Fibroblast of lung (primary cell): Measurements from ENCODE around the gene CFAP20. TPM values are rescaled to one million over a fixed set of nuclear protein-coding genes. Genes with fewer than 3 reads are reported as not detected.

Experiments
- DNase-seq, 2 donors: peaks; one replicate each; pipeline versions ENCODE4 v3.0.0 to v3.0.0-alpha.2; 2010; ENCODE audit warnings: low read depth in 2 of 2
- H2AFZ ChIP-seq: 2 replicates; pipeline ENCODE4 v1.5.1; 2012; ENCODE audit warnings: low read length, control low read depth, inconsistent platforms
- H3K27ac ChIP-seq: 2 replicates; pipeline ENCODE4 v1.5.1; 2011; ENCODE audit warnings: low read length, control low read depth; ENCODE audit not compliant: insufficient read depth
- H3K27me3 ChIP-seq: 2 replicates; pipeline ENCODE4 v1.5.1; 2011; ENCODE audit warnings: mild to moderate bottlenecking, low read length; ENCODE audit not compliant: control insufficient read depth, insufficient read depth
- H3K36me3 ChIP-seq: 2 replicates; pipeline ENCODE4 v1.5.1; 2011; ENCODE audit warnings: low read length; ENCODE audit not compliant: control insufficient read depth, insufficient read depth
- H3K4me1 ChIP-seq: 2 replicates; pipeline ENCODE4 v1.5.1; 2011; ENCODE audit warnings: low read length; ENCODE audit not compliant: control insufficient read depth, insufficient read depth; ENCODE audit errors: extremely low read depth
- H3K4me2 ChIP-seq: 2 replicates; pipeline ENCODE4 v1.5.1; 2011; ENCODE audit warnings: low read length, control low read depth; ENCODE audit not compliant: insufficient read depth; ENCODE audit errors: extremely low read depth
- H3K4me3 ChIP-seq, 4 experiments: fragments of 200-600 bp in 1 of 4; sonication (generic) in 1 of 4; replicated peaks in 1 of 4; 2 replicates each; pipeline ENCODE4 v1.5.1; 2011 to 2016; ENCODE audit warnings: low read length in 4 of 4, low read depth in 3 of 4, mild to moderate bottlenecking in 3 of 4, control low read depth in 2 of 4, inconsistent platforms in 1 of 4, mixed read lengths in 1 of 4; ENCODE audit not compliant: insufficient read depth in 1 of 4; ENCODE audit errors: control extremely low read depth in 1 of 4
- H3K79me2 ChIP-seq: 2 replicates; pipeline ENCODE4 v1.5.1; 2012; ENCODE audit warnings: mild to moderate bottlenecking, low read length, inconsistent platforms; ENCODE audit not compliant: control insufficient read depth, insufficient read depth
- H3K9ac ChIP-seq: 2 replicates; pipeline ENCODE4 v1.5.1; 2011; ENCODE audit warnings: mild to moderate bottlenecking, low read length, control low read depth; ENCODE audit not compliant: insufficient read depth
- H3K9me3 ChIP-seq: 2 replicates; pipeline ENCODE4 v1.5.1; 2012; ENCODE audit warnings: low read depth, low read length; ENCODE audit not compliant: control insufficient read depth, insufficient read depth
- H4K20me1 ChIP-seq: 2 replicates; pipeline ENCODE4 v1.5.1; 2011; ENCODE audit warnings: low read length; ENCODE audit not compliant: control insufficient read depth, insufficient read depth; ENCODE audit errors: extremely low read depth
- CTCF ChIP-seq, 2 donors: IDR thresholded peaks in 1 of 2; conservative IDR thresholded peaks in 1 of 2; 1 replicate in 1 of 2; 2 replicates in 1 of 2; pipeline ENCODE4 v1.5.1; 2011 to 2012; ENCODE audit warnings: low read length in 2 of 2, control low read depth in 1 of 2, inconsistent platforms in 1 of 2, low read depth in 1 of 2, mild to moderate bottlenecking in 1 of 2
- EZH2 ChIP-seq: IDR thresholded peaks from 2 replicates; pipeline ENCODE4 v1.5.1; 2012; ENCODE audit warnings: low read length, control low read depth, mild to moderate bottlenecking; ENCODE audit errors: missing control alignments
- polyA plus RNA-seq, 2 donors: library from polyadenylated mRNA; depleted of rRNA in 1 of 2; stranded (reverse) in 1 of 2; unstranded in 1 of 2; fragments of >200 nt; gene quantifications; 2 replicates each; pipeline ENCODE4 v1.2.1, GENCODE V29; 2011 to 2012; ENCODE audit warnings: missing spikeins in 1 of 2
- total RNA-seq: library from RNA; depleted of rRNA; stranded (reverse); fragments of >200 nt; gene quantifications from 2 replicates; pipeline ENCODE4 v1.2.1, GENCODE V29; 2014

Gene CFAP20
- total and polyA plus RNA-seq, 2 donors (not counting 1 experiment from before 2014, with no cell fraction given): 29.2 to 30.2 TPM

- no peak overlapping the region for H3K9ac ChIP-seq
- H3K36me3 ChIP-seq: peaks cover 9% of the 10 kb centered on the region
- no peak overlapping the region for H3K27ac ChIP-seq
- H3K27me3 ChIP-seq: no peaks in the 10 kb centered on the region
- H4K20me1 ChIP-seq: no peaks in the 10 kb centered on the region
- TF ChIP-seq EZH2: no peak
- TF ChIP-seq CTCF (conservative IDR thresholded peaks at IDR 0.05 in 1 of 2, IDR thresholded peaks at IDR 0.05 in 1 of 2; ENCODE audit: low read depth in 1 of 2, low read length in 2 of 2): no peak
- DNase-seq: no peak
- no peaks in the 10 kb centered on the region for H3K4me1 ChIP-seq
- H3K9me3 ChIP-seq: no peaks in the 10 kb centered on the region
- H3K4me2 ChIP-seq: no peak overlapping the region
- H3K4me3 ChIP-seq: no peak overlapping the region
- no peak overlapping the region for H2AFZ ChIP-seq
- no peaks in the 10 kb centered on the region for H3K79me2 ChIP-seq
Observed at GRCh38 chr16:58170223-58170622, 41.0 kb upstream of the CFAP20 start.

DNA sequence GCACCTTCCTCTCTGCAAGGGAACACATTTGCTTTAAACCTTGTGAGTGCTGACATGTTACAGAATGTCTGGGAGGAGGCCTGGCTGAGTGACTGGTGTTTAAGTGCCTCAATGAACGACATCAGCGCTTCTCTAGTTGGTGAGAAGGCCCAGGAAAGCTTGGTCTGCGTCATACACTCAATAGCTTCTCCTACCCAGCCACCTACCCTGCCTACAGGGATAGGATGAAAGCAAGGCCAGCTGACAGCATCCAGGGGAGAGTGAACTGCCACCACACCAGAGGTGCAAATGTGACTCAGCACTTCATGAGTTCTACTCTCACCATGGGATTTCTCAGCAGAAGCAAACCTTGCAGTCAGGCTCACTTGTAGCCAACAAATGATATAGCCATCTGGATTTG, 31.7 kb upstream of the CFAP20 start:
- DNase-seq: no peak
- Histone ChIP-seq H3K4me2 (no peak overlapping the region), H3K27ac (no peak overlapping the region), H3K27me3 (no peaks in the 10 kb centered on the region), H2AFZ (no peak overlapping the region), H4K20me1 (no peaks in the 10 kb centered on the region), H3K4me1 (no peaks in the 10 kb centered on the region), H3K9me3 (no peaks in the 10 kb centered on the region), H3K36me3 (peaks cover 8% of the 10 kb centered on the region), H3K4me3 (no peak overlapping the region), H3K9ac (no peak overlapping the region), H3K79me2 (no peaks in the 10 kb centered on the region)
- TF ChIP-seq EZH2 (no peak), CTCF (conservative IDR thresholded peaks at IDR 0.05 in 1 of 2, IDR thresholded peaks at IDR 0.05 in 1 of 2; ENCODE audit: low read depth in 1 of 2, low read length in 2 of 2) (no peak)

DNA sequence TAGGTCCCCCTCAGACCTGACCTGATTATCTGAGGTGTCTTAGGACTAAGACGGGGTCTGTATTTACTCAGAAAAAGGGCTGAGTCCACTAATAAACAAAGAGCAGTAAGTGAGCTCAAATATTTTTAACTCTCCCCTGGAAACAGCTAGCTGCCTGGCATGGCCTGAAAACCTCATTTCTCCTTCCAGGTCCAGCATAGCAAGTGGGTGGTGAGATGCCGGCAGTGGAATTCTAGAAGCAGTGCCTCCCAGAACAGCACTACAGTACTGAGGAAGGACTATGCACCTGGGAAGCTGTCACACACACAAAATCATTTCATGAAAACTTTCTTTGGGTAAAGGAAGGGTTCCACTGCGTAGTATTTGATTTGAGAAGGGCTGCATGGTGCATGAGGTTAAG, 29.5 kb upstream of the CFAP20 start:
- Histone ChIP-seq H3K9me3 (no peaks in the 10 kb centered on the region), H3K4me1 (no peaks in the 10 kb centered on the region), H3K9ac (no peak overlapping the region), H3K79me2 (no peaks in the 10 kb centered on the region), H3K27me3 (no peaks in the 10 kb centered on the region), H3K36me3 (peaks cover 2% of the 10 kb centered on the region), H3K27ac (no peak overlapping the region), H2AFZ (no peak overlapping the region), H4K20me1 (no peaks in the 10 kb centered on the region), H3K4me2 (no peak overlapping the region), H3K4me3 (no peak overlapping the region)
- TF ChIP-seq CTCF (conservative IDR thresholded peaks at IDR 0.05 in 1 of 2, IDR thresholded peaks at IDR 0.05 in 1 of 2; ENCODE audit: low read depth in 1 of 2, low read length in 2 of 2) (no peak), EZH2 (no peak)
- DNase-seq: no peak
